ENCODE results near the gene KCNC1.

DNA sequence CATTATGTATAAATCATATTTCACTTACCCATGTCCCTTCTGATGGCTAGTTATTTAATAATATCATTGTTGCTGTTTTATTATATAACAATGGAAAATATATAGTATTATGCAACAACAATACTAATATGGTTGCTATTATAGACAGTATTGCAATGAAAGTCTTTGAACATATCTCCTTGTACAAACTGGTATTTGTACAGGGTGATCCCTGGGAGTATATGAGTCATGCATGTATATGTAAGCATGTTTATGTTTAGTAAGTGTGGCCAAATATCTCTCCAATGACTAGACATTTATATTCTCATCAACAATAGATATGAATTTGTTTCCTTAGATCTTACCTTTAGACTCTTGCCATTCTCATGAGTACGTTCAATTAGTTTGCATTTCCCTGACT, 55.9 kb downstream of the KCNC1 start:
- TF ChIP-seq CEBPB (IDR thresholded peaks at IDR 0.05) (no peak), HOXB13 (CRISPR knock-in tag; IDR thresholded peaks at IDR 0.05; ENCODE audit: low read depth) (no peak), RAD21 (conservative IDR thresholded peaks at IDR 0.05 in 1 of 2, IDR thresholded peaks at IDR 0.05 in 1 of 2) (no peak), POLR2A (IDR thresholded peaks at IDR 0.05; ENCODE audit: low read length) (no peak), CTCF (IDR thresholded peaks at IDR 0.05) (no peak), RARB (CRISPR knock-in tag; IDR thresholded peaks at IDR 0.05) (no peak), NFE2L2 (conservative IDR thresholded peaks at IDR 0.05; ENCODE audit: low read length) (no peak), JUN (IDR thresholded peaks at IDR 0.05) (no peak), EHF (CRISPR knock-in tag; IDR thresholded peaks at IDR 0.05) (no peak), EHMT2 (IDR thresholded peaks at IDR 0.05; ENCODE audit: low read depth) (no peak), PHF8 (IDR thresholded peaks at IDR 0.05; ENCODE audit: borderline replicate concordance, low read depth) (no peak), MAFK (IDR thresholded peaks at IDR 0.05; ENCODE audit: partially characterized antibody) (no peak)

All from A549 (cell line).